Measurements from ENCODE around the gene MTMR2.
A peak's percentile ranks its signal among the peaks of the same experiment; 100 is the strongest.
"Not testable (repeated sequence)": the region's sequence is repeated elsewhere in the genome, so short reads cannot be mapped to it uniquely, and the experiment has no call there.

Gene MTMR2

DNA sequence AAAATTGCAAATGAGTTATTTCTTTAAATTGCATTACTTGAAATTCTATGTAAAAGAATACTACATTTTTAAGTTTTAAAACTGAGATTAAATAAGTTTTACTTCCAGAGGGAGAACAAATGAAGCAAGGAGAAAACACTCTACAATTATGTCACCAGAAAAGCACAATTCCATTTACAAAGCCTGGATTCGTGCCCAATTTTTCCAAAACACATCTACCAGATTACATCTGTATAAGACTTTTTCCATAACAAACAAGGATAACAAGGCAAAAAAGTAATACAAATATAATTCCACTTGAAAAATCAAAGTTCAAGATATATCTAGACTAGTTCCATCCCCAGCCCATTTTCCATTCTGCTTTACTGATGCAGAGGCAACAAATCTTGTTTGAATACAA is 40.5 kb downstream of the MTMR2 start:
- DNase-seq: no peak

GRCh38 chr11:95877291-95877690 is 46.6 kb downstream of the MTMR2 start:
- no peak for DNase-seq

DNA sequence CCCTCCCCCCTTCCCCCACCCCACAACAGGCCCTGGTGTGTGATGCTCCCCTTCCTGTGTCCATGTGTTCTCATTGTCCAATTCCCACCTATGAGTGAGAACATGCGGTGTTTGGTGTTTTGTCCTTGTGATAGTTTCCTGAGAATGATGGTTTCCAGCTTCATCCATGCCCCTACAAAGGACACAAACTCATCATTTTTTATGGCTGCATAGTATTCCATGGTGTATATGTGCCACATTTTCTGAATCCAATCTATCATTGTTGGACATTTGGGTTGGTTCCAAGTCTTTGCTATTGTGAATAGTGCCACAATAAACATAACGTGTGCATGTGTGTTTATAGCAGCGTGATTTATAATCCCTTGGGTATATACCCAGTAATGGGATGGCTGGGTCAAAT is 53.0 kb downstream of the MTMR2 start:
- DNase-seq: not testable (repeated sequence)

GRCh38 chr11:95867105-95867504 is 56.8 kb downstream of the MTMR2 start:
- no peak for DNase-seq

DNA sequence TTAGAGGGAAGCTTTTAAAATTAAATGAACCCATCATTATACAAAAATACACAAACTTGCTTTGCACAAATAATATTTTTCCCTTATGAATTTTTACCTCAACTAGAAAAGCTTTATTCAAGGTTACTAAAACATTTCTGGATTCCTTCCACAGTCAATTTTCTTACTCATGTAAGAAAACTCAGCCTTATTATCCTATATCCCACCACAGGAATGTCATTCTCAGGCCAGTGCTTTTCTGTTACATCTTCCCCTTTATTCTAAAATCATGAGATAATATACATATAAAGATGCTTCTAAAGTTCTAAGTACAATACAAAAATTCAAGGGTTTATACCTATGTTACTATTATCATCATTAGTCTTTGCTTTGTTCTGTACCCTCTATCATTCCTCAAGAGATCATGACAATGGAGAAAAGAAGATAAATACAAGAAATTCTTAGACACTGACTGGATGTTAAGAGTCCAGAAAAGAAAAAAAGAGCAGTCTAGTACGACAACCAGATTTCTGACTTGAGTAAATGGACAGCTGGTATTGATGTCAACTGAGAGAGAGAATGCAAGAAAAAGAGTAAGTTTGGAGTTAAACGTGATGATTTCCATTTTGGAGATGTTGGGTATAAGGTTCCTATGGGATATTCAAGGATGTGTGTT is 60.3 kb downstream of the MTMR2 start:
- no peak for DNase-seq

GRCh38 chr11:95860024-95860423 is 63.9 kb downstream of the MTMR2 start:
- not testable (repeated sequence) for DNase-seq

GRCh38 chr11:95854362-95854761 is 69.5 kb downstream of the MTMR2 start:
- DNase-seq: not testable (repeated sequence)

GRCh38 chr11:95853862-95854261 is 70.0 kb downstream of the MTMR2 start:
- no peak for DNase-seq

DNA sequence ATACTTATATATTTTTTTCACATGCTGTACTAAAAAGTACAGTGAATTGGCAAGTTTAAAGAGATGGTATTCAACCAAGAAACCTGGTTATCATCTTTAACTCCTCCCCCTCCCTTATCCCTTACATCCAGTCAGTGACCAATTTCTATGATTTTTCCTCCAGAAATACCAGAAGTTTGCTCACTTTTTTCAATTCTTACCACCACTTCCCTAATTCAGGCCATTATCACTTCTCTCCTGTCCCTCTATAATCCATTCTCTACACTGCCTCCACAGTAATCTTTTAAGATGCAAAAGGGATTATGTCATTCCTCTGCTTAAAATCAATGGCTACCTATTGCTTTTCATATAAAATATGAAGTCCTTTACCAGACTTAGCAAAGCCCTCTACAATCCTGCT is 70.8 kb downstream of the MTMR2 start:
- peak; percentile 73 for DNase-seq

DNA sequence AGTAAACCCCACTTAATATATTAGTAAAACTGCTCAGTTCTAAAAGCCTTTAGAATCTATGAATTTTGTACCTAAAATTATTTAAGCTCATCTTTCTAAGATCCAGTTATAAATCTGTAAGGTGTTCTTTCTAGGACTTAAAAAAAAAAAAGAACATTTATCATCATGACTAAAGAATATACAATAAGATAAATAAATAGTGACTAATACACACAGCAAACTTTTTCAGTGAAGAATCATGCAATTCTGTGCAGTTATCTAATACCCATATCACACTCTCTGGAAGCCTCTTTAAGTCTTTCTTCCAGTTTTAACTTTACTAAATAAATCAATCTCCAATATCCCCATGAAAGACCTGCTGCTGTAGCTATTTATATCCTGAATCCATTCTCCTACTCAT is 73.8 kb downstream of the MTMR2 start:
- no peak for DNase-seq

- DNase-seq: peak; percentile 52
Measured at GRCh38 chr11:95849087-95849825, 74.7 kb downstream of the MTMR2 start.

DNA sequence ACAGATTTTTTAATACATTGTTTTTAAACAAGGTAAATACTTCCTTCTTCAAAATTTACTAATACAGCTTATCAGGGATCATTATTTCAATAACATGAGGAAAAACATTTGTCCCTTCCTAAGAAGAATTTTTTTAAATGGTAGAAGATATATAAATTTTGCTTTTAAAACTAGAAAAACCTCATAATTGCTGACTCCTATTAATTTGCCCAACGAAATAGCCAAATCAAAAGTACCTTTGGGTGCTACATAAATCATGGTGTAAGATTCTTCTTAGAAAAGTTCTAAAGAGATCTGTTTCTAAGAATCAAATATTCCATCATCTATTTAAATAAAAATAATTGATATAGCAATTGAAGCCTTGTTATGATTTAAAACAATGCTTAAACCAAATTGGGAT is 78.7 kb downstream of the MTMR2 start:
- DNase-seq: no peak

DNA sequence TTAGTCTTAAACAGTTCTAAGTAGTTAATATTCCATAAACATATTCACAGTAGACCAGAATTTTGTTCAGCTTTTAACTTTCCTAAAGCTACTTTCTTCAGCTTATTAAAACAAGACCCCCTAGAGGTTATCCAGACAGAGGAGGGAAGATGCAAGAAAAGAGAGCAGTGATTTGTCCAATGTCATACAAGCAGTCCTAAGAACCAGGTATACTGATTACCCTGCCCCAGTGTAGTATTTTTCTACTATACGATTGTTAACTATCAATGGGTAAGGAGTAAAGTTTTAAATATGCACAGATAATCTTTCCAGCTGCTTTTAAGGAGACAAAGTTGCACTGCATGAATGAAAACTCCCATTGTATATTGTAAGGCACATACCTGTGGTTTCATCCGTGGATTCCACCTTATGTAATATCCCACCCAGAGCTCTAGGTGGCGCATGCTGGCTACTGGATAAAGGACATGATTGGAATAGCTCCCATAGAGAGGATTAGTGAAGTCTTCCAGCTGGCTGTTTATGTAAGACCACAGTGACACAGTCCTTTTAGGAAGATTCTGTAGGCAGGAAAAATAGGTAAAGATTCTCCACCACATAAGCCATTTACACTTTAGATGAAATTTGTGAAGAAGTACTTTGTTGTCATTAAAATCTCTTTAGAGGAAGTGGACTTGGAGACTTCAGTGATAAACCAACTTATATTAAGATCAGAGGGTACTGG is 88.0 kb downstream of the MTMR2 start:
- DNase-seq: peak; percentile 92

DNA sequence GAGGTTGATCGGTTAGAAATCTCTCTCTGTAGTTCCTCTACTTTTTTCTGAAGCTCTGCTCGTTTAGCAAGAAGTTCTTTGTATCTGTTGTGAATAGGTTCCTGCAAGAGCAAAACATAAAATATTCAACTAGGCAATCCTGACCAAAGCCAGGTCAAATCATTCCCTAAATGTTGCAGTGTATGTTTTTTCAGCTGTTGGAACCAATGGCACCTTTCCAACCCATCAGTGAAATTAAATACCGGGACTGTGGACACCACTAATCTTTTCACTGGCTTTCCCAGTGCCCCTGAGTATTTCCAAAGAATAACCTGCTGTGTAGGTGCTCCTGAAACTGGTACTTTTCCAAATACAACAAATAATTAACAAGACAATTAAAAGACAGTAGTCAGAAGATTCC is 88.6 kb downstream of the MTMR2 start:
- DNase-seq: no peak

- DNase-seq: no peak
Measured at GRCh38 chr11:95833378-95833777, 90.5 kb downstream of the MTMR2 start.

DNA sequence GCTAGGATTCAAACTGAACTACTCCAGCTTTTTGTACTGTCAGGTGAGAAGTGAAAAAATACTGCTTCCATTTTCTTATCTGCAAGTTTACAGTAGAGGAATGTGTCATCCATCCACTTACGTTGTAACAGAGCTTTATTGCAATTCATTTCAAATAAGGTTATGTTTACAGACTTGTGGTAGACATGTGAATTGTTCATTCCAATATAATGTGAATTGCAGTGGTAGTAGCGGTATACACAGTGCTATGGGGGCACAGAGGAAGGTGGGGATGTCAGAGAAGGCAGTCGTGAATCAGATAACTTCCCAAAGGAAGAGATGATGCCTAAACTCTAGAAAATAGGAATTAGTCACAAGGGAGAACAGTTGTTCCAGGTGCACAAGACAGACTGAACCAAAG is 91.1 kb downstream of the MTMR2 start:
- no peak for DNase-seq

GRCh38 chr11:95831198-95831883 is 92.6 kb downstream of the MTMR2 start:
- DNase-seq: no peak

DNA sequence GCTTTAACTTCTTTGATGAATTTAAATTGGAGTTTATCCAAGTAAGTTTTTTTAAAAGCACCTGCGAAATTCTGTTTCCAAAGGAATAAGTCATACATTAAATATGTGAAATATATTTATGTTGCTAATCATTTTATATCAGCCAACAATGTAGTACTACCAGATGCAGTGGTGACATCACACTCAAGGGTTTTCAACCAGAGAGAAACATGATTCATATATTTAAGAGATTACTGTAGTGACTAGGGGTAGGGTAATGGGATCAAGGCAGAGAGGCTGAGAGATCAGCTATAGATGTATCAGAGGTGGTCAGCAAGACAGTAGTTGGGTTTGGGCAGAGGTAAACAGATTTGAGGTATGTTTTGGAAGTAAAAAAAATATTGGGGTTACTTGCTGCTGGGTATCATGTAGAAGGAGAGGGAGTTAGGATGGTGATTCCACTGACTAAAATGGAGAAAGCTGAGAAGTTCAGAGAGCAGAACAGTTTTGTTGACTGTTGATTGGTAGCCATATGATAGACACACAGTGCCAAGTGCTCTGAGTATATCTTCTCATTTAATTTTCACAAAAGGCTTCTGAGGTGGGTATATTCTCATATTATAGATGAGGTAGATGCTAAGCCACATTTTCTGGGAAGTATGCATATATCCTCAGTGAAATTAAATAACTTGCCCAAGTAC is 94.2 kb downstream of the MTMR2 start:
- peak; percentile 8 for DNase-seq

GRCh38 chr11:95827696-95828095 is 96.2 kb downstream of the MTMR2 start:
- no peak for DNase-seq

GRCh38 chr11:95821640-95822039 is 102.3 kb downstream of the MTMR2 start:
- no peak for DNase-seq

- peak; percentile 4 for DNase-seq
Measured at GRCh38 chr11:95816037-95816436, 107.9 kb downstream of the MTMR2 start.

DNA sequence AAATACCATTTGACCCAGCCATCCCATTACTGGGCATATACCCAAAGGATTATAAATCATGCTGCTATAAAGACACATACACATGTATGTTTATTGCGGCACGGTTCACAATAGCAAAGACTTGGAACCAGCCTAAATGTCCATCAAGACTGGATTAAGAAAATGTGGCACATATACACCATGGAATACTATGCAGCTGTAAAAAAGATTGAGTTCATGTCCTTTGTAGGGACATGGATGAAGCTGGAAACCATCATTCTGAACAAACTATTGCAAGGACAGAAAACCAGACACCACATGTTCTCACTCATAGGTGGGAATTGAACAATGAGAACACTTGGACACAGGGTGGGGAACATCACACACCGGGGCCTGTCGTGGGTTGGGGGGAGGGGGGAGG is 112.9 kb downstream of the MTMR2 start:
- DNase-seq: not testable (repeated sequence)

DNA sequence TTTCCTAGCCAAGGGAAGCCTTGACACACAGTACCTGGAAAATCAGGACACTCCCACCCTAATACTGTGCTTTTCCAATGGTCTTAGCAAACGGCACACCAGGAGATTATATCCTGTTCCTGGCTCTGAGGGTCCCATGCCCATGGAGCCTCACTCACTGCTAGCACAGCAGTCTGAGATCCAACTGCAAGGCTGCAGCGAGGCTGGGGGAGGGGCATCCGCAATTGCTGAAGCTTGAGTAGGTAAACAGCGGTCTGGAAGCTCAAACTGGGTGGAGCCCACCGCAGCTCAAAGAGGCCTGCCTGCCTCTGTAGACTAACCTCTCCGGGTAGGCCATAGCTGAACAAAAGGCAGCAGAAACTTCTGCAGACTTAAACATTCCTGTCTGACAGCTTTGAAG is 117.4 kb downstream of the MTMR2 start:
- not testable (repeated sequence) for DNase-seq

Data from NCI-H82 (cell line).